ENCODE measurements around the gene ZBTB48.
"Not testable (repeated sequence)": the region's sequence is repeated elsewhere in the genome, so short reads cannot be mapped to it uniquely, and the experiment has no call there.

The ZBTB48 gene

DNA sequence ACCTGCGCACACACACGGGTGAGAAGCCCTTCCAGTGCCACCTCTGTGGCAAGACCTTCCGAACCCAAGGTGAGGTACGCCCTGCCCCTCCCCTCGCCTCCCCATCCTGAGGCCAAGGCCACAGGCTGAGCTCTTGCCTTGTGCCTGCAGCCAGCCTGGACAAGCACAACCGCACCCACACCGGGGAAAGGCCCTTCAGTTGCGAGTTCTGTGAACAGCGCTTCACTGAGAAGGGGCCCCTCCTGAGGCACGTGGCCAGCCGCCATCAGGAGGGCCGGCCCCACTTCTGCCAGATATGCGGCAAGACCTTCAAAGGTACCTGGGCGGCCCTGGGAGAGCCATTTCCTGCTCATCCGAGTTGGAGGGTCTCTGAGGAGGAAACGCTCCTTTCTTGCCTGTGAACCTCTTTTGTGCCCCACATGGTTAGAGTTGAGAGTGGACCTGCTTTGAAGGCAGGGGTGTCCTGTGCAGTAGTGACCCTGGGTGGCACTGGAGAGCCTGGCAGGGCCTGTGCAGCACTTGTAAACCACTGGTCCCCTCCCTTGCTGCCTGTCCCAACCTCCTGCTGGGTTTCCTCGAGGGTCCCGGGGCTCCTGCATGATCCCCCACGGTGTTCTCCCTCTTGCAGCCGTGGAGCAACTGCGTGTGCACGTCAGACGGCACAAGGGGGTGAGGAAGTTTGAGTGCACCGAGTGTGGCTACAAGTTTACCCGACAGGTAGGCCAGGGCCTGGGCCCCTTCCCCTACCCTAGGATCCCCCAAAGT, 8.5 kb downstream of the ZBTB48 start:
- intact Hi-C loops (cut with DNase I), result no loop called here
- no peak for DNase-seq

DNA sequence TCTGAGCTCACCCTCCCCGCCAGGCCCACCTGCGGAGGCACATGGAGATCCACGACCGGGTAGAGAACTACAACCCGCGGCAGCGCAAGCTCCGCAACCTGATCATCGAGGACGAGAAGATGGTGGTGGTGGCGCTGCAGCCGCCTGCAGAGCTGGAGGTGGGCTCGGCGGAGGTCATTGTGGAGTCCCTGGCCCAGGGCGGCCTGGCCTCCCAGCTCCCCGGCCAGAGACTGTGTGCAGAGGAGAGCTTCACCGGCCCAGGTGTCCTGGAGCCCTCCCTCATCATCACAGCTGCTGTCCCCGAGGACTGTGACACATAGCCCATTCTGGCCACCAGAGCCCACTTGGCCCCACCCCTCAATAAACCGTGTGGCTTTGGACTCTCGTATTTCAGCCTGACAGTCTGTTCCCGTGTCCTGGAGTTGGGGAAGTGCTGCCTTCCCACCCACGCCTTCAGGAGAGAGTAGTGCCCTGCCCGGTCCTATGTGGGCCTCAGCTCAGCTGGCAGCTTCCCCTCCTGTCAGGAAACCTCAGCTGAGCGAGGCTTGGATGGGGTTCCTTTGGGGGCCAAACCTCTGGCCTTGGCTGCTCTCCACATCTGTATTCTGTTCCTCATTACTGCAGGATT, 9.2 kb downstream of the ZBTB48 start:
- intact Hi-C loops (cut with DNase I), result no loop called here

DNA sequence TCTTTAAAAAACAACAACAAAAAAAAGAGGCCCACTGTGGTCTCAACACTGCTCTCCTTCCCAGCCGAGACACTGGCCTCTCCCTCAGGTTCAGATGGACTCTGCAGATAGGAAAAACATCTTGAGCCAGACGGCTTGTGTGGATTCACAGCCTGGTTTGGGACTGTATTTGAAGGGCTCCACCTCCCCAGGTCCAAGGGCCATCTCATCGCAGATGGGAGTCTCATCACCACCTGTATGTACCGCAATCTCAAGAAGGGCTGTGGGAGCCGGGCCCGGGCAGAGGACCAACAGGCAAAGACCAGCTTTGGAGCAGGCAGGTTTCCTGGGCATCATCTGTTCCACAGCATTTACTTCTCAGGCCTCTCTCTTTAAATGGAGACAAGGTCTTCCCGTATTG, 10.3 kb downstream of the ZBTB48 start:
- intact Hi-C loops (cut with DNase I), result no loop called here

More for the DNA sequence above, 9.2 kb downstream of the ZBTB48 start:
- DNase-seq, result no peak

DNA sequence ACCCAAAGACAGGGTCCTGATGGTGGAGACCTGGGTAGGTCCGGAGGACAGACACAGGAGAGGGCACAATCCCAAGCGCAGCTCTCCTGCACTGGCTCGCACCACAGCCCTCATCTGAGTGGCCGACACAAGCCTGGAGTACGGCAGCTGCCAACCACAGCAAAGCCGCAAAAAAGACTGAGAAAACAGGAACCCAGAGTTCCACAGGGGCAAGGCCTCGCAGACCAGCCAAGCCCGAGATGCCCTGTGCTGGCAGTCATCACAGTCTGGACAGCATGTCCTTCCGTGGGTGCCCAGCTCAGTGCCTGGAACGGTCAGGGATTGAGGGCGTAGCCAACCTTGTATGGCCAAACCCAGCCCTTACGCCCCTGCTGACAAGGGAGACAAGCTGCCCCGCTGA, 11.4 kb downstream of the ZBTB48 start:
- intact Hi-C loops (cut with DNase I), result no loop called here
- DNase-seq, result peak in 25 of 42 donors; percentile 7 to 69 (median 48)

More for the DNA sequence above, 10.3 kb downstream of the ZBTB48 start:
- DNase-seq, result no peak

DNA sequence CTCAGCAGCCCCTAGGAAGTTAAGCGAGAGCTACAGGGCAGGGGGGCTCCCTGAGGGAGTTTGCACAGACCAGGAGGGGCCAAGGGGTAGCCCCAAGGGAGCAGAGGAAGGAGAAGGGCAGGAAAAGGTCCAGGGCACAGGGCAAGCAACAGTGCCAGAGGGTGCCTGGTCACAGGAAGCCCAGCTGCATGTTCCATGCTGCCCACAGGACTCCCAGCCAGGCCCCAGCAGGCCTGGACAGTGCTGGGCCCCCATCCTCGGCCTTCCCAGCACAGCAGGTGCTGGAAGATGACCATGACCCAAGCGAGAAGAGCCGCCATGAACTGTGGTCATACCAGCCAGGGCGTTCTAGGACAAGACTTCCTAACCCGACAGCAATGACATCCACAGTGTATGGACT, 11.8 kb downstream of the ZBTB48 start:
- no peak for DNase-seq
- intact Hi-C loops (cut with DNase I), result no loop called here

DNA sequence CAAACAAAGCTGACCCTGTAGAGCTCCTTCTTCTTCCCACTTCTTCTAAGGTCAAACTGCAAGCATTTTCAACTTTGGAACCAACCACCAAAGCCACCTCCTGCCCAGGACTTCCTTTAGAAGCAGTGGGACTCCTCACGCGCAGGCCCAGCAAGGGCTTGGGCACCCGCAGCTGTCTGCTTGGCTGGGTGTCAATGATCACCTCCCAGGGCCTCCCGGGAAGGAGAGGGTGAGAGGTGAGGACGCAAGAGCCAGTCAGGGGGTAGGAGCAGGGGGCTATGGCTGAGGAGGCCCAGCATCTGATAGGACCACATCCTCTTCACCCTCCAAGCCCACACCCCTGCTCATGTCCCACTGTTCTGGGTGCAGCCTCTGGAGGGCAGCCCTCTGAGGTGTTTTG, 12.6 kb downstream of the ZBTB48 start:
- no peak for DNase-seq
- intact Hi-C loops (cut with DNase I), result no loop called here

DNA sequence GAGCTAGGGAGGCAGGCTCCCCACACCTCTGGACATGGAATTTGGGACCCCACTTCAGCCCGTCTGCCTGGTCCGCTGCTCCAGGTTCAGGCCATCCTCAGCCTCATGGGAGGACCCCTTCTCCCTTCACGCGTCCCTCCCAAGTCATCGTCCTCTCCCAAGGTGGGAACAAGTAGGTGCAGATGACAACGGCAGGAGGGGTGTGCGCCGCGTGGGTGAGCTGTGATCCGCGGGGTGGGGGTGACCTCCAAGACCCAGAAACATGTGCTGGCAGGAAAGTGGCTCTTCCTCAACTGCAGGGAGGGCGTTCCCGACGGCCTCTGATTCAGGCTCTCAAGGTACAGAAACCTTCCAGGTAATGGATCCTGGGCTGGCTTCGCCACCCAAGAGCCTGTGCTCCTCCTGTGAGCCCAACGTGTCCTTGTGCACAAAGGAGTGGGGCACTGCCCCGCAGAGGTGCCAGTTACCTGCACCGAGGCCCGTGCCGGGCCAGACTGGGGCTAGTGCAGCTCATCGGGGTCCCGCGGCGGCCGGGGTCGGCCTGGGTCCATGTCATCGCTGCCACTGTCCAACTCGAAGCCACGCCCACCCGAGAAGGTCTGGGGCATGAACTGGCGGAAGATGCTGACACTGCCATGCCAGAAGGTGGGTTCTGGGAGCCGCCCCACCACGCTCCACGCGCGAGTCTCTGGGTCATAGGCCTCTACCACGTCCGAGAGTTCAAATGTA, 13.2 kb downstream of the ZBTB48 start:
- intact Hi-C loops (cut with DNase I), result no loop called here
- DNase-seq, result no peak

DNA sequence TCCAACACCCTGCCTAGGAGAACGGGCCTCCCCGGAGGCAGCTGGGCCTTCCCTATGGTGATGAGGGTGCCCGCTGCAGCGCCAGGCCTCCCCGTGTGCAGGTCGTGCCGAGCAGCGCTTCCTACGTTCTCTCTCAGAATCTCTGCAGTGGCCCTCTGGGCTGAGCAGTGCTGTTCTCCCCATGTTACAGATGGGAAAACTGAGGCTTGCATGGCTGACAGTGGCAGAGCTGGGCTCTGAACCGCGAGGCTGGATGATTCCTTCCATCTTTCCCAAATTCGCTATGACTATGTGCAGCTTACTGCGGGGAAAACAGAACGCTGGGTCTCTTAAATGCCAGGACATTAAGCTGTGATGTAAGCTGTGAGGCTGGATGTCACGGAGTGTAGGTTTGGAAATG, 14.0 kb downstream of the ZBTB48 start:
- no peak for DNase-seq
- intact Hi-C loops (cut with DNase I), result no loop called here

DNA sequence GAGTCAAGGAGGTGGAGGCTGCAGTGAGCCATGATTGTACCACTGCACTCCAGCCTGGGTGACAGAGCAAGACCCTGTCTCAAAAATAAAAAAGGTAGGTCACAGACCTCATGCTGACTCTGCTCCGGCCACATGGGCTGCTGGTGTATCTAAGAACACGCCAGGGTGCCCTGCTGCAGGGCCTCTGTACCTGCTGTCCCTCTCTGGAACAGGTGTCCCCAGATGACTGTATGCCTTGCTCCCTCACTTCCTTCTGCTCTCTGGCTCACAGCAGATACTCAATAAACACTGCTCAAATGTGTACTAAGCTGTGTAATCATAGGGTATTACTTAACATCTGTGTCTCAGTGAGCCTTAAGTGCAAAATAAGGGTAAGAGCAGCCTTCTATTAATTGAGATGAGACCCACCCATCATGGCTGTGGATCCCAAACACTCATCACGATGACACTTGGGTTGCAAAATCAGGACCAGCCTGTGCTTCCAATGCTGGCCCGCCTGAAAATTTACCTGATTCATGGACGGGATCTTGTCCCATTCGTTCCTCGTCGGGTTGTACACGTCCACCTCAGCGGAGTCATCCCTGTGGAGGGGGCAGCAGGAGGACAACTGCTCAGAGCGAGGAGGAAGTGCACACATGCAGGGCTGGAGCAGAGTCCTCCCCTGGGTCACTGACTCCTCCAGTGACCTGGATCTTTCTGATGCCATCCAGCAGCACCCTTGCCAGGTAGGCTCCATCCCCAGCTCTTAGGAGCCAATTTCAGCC, 15.4 kb downstream of the ZBTB48 start:
- DNase-seq, result no peak
- intact Hi-C loops (cut with DNase I), result no loop called here

DNA sequence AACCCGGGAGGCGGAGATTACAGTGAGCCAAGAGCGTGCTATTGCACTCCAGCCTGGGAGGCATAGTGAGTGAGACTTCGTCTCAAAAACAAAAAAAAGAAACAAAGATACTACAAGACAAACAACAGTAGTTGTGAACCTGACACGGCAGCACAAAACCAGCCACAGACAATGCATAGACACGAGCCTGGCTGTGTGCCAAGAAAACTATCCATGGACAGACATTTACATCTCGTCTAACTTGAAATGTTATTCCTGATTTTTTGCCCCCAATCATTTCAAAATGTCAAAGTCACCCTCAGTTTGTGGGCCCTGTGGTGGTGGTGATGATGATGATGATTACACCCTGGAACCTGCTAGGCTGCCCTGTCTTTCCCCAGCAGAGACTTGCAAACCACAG, 16.6 kb downstream of the ZBTB48 start:
- DNase-seq, result peak in 5 of 42 donors; percentile 18 to 77 (median 39)
- intact Hi-C loops (cut with DNase I), result no loop called here

DNA sequence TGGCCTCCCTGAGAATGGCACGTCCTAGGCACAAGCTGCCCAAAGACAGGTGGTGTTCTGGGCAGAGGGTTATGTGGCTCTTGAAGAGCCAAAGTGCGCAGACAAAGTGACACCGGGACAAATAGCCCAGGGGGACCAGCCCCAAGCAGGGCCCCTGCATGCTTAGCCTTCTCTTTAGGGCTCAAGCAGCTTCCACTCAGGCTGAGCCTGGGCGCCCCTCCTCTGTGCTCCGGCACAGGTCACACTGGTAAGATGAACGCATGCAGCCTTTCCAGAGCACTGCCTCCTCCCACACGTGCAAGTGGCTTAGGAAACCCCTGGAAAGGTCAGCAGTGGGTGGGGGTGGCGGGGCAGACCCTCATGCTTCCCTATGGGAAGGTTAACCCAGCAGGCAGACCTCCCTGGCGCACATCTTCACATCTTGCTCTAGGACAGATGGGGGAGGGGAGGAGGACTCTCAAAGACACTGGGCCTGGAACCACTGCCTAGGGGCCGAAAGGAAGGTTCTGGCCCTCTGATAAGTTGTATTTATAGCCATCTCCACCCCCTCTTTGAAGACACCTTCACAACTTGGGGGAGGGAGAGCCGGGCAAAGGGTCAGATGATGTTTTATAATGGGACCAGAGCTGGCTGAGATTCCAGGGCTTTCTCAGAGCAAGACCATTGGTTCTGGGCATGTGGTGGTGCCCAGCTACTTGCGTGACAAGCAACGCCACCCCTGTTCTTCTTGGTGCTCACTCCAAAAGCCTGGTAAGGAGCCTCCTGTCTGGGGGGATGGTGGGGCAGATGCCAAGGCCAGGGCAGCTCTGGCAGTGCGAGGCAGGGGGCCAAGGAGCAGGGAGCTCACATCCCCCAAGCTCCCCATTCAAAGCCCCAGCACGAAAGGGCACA, 17.3 kb downstream of the ZBTB48 start:
- intact Hi-C loops (cut with DNase I), result no loop called here
- no peak for DNase-seq

DNA sequence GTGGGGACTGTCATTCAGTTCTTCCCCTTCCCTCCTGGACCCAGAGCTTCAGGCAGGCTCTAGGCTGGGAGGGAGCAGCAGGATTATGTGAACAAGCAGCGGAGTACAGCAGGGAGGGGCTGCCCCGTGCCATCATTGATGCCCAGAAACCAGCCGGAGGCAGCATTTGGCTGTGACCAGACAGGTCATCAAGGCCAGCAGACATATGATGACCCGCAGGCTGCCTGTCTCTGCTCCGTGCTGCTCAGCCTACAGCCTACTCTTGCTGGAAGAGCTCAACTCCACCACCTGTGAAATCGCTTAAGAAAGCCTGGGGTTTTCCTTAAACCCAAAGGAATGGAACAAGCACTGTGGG, 18.0 kb downstream of the ZBTB48 start:
- DNase-seq, result no peak
- intact Hi-C loops (cut with DNase I), result no loop called here

DNA sequence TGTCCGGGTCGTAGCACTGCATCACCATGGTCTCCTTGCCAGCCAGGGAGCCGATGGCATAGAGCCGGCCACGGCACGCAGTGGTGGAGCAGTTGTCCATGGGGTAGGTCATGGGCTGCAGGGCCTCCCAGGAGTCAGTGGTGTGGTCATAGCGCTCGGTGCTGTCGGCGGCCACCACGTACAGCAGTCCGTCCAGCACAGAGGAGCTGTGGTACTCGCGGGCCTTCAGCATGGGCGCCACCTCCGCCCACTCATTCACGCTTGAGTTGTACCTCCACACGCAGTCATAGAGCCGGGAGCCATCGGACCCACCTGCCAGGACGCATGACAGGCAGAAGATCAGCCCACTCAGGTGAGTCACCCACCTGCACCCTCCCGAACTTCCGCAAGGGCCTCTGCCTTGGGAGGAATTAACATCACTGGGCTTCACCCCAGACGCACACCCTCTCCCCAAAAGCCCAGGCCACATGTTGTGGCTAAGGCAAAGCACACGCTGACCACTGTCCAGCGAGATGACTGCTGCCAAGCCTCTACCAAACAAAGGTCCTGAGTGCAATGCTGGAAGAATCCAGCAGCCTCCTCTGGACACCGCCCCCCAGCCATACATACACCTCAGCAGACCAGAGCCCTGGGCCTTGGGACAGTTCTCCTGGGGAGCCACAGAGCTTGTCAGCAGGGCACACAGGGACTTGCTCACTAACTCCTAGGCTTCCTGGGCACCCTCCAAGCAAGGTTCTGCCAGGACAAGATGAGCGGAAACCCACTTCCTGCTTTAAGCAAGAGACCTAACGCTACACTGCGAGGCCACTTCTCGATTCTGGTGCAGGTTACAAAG, 19.6 kb downstream of the ZBTB48 start:
- intact Hi-C loops (cut with DNase I), result no loop called here
- DNase-seq, result peak in 35 of 42 donors; percentile 32 to 82 (median 60)

DNA sequence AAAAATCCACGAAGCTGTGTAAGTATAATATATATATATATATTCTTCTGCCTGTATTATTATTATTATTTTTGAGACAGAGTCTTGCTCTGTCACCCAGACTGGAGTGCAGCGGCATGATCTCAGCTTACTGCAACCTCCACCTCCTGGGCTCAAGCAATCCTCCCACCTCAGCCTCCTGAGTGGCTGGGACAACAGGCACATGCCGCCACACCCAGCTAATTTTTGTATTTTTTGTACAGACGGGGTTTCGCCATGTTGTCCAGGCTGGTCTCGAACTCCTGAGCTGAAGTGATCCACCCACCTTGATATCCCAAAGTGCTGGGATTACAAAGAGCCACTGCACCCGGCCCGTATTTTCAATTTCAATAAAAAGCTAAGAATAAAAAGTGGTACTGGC, 20.2 kb downstream of the ZBTB48 start:
- DNase-seq, result not testable (repeated sequence)
- intact Hi-C loops (cut with DNase I), result loop anchor here (10.0 kb wide), 1 partner anchor 45 kb away; the partner anchor contains the start of genes NOL9 and TAS1R1

DNA sequence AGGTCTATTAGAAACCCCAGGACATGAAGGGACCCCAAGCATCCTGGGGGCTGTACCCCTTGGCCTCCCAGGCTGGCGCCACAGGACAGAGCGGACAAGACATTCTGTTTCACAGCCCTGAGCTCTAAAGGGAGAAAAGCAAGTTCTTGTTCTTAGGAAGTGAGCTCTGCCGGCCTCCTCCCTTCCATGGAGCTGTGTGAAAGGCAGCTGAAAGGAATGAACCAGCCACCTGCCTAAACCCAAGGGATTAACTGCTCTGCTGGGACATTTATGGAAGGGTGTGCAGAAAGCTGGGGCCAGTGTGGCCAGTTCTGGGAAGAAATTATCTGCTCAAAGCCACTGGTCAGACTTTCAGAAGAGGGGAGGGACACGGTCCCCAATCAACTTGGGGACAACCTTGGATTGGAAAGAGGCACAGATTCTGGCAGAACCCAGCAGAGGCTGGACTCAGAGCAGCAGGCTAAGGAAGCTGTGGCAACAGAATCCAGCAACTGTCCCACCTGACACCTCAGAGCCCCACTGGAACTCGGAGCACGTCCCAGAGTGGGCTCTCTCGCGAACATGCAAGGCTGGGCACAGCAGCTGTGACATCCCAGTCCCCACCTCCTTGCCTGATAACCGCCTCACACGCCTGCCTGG, 20.7 kb downstream of the ZBTB48 start:
- peak in 5 of 42 donors; percentile 12 to 53 (median 22) for DNase-seq
- intact Hi-C loops (cut with DNase I), result loop anchor here (10.0 kb wide), 1 partner anchor 46 kb away; the partner anchor contains the start of genes NOL9 and TAS1R1

DNA sequence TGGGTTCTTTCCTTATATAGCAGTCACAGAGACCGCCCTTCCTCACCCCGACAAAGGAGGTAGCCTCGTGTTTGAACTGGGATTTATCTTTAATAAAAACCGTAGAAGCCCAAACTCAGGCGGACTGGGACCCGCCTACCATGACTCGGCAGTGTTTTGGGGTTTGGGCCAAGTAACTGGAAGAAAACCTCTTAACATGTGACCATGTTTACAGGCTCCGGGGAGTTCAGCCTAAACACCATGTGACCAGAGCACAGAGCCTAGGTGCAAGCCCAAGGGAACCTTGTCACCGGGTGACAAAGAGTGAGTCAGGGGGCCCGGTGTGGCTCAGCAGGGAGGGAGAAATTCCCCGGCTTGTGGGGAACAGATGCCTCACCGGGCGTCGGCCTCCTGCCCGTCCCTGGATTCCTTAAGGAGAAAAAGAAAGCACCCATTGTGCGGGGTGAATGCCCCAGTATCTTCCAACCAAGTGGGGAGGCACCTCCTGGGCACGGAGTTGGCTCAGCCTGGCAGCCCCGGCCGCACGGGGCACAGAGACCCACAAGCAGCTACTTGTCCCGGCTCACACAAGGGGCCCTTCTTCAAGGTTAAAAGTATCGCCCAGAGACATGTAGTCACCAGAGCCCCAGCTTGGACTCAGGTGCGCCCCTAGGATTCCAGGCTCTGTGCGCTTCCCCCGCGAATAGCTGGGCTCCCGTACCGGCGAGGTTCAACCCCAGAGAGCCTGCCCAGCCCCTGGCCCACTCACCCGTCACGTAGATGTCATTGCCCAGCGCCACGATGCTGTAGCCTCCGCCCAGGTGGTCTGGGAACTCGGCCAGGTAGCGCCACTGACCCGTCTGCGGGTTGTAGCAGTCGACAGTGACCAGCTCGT, 21.5 kb downstream of the ZBTB48 start:
- peak in 41 of 42 donors; percentile 39 to 89 (median 72) for DNase-seq
- intact Hi-C loops (cut with DNase I), result loop anchor here (10.0 kb wide), 1 partner anchor 46 kb away; the partner anchor contains the start of genes NOL9 and TAS1R1
